HAP-1 (cell line): ENCODE measurements around the gene SCAMP4.

Experiments used
- DNase-seq, 2 experiments: peaks; one replicate each; pipeline ENCODE4 v3.0.0-alpha.2; 2016 to 2020; ENCODE audit warnings: low spot score in 2 of 2
- H3K27me3 ChIP-seq: fragments of 250-450 bp; sonication (Bioruptor Pico); 2 replicates; pipeline ENCODE4 v1.5.1; 2020; ENCODE audit warnings: low read depth, mild to moderate bottlenecking, moderate library complexity
- H3K36me3 ChIP-seq: fragments of 250-450 bp; sonication (Bioruptor Pico); replicated peaks from 2 replicates; pipeline ENCODE4 v1.5.1; 2020; ENCODE audit warnings: mild to moderate bottlenecking
- H3K4me1 ChIP-seq: fragments of 250-450 bp; sonication (Bioruptor Pico); 2 replicates; pipeline ENCODE4 v1.5.1; 2020; ENCODE audit warnings: mild to moderate bottlenecking
- H3K4me3 ChIP-seq: fragments of 250-450 bp; sonication (Bioruptor Pico); 2 replicates; pipeline ENCODE4 v1.5.1; 2020; ENCODE audit warnings: mild to moderate bottlenecking, moderate library complexity
- H3K9me3 ChIP-seq: fragments of 250-450 bp; sonication (Bioruptor Pico); 2 replicates; pipeline ENCODE4 v1.5.1; 2020; ENCODE audit warnings: mild to moderate bottlenecking, moderate library complexity
- in situ Hi-C: fragments of 300-500 bp; cut with MboI; formaldehyde crosslinking; loops from 3 replicates; pipeline ENCODE4 v1.14.3; 2020; ENCODE audit warnings: low sequenced_read_pairs, inconsistent platforms, mixed read lengths

The SCAMP4 gene

DNA sequence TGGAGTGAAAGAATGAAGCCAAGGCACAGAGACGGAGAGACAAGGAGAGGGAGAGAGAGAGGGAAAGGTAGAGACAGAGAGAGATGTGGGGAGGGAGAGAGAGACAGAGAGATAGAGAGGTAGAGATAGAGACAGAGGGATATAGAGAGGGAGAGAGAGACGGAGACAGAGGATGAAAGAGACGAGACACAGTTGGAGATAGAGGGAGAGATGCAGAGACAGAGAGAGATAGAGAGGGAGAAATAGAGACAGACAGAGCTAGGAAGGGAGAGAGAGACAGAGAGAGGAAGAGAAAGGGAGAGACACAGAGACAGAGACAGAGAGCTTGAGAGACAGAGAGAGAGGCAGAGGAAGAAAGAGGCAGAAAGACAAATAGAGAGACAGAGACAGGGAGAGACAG, 31.2 kb downstream of the SCAMP4 start:
- Histone ChIP-seq H3K27me3 (no peaks in the 10 kb centered on the region), H3K9me3 (0 out of 2 replicates have a peak, but pooled peaks cover under 1% of the 10 kb centered on the region), H3K4me1 (peaks cover 6% of the 10 kb centered on the region), H3K36me3 (no peaks in the 10 kb centered on the region), H3K4me3 (no peak overlapping the region)
- no peak for DNase-seq
- in situ Hi-C loops: no loop called here

DNA sequence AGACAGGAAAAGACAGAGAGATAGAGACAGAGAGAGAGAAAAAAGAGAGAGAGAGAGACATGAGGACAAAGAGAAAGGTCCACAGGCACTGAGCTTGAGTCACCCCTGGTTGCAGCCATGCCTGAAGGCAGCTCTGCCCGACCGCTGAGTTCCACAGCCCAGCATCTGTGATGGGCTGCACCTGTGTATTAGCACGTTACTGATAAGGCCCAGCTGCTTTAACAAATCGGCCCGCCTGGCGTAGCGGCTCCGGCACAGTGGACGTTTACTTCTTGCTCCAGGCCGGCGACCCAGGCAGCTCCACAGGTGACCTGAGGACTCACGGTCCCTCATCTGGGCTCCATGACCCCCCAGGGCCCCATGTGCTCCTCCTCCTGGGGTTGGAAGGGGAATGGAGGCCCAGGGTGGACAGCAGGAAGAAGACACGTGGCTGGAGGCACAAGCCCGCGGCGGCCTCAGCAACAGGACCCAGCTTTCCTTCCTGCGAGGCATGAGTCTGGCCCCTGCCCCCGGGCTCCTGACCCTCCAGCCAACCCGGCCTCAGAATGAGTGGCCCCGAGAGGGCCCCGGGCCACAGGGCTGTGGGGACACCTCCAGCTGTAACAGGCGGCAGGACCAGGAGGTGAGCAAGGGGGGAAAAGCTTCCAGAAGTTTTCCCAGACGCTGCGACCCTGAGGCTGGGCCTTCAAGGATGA, 31.9 kb downstream of the SCAMP4 start:
- Histone ChIP-seq H3K9me3 (no peaks in the 10 kb centered on the region), H3K36me3 (no peaks in the 10 kb centered on the region)
- in situ Hi-C loops: no loop called here

DNA sequence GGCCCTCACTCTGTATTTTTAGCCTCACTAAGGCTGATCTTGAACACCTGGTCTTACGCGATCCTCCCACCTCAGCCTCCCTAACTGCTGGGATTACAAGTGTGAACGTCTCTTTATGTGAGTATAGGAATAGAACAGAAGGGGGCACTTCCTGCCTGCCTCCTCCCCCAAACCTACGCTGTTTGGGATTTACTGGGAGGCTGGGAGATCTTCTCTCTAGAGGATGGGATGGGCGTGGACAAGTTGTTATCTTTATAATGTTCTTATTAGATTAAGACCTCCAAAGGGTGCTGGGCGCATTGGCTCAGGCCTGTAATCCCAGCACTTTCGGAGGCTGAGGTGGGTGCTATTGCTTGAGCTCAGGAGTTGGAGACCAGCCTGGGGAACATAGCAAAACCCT, 32.9 kb downstream of the SCAMP4 start:
- Histone ChIP-seq H3K9me3 (no peaks in the 10 kb centered on the region), H3K4me3 (no peak overlapping the region), H3K36me3 (no peaks in the 10 kb centered on the region), H3K4me1 (peaks cover 9% of the 10 kb centered on the region), H3K27me3 (no peaks in the 10 kb centered on the region)
- DNase-seq: no peak
- in situ Hi-C loops: no loop called here

More for the DNA sequence above, 31.9 kb downstream of the SCAMP4 start:
- no peaks in the 10 kb centered on the region for H3K27me3 ChIP-seq
- no peak overlapping the region for H3K4me3 ChIP-seq
- no peak for DNase-seq
- H3K4me1 ChIP-seq: peaks cover 6% of the 10 kb centered on the region

DNA sequence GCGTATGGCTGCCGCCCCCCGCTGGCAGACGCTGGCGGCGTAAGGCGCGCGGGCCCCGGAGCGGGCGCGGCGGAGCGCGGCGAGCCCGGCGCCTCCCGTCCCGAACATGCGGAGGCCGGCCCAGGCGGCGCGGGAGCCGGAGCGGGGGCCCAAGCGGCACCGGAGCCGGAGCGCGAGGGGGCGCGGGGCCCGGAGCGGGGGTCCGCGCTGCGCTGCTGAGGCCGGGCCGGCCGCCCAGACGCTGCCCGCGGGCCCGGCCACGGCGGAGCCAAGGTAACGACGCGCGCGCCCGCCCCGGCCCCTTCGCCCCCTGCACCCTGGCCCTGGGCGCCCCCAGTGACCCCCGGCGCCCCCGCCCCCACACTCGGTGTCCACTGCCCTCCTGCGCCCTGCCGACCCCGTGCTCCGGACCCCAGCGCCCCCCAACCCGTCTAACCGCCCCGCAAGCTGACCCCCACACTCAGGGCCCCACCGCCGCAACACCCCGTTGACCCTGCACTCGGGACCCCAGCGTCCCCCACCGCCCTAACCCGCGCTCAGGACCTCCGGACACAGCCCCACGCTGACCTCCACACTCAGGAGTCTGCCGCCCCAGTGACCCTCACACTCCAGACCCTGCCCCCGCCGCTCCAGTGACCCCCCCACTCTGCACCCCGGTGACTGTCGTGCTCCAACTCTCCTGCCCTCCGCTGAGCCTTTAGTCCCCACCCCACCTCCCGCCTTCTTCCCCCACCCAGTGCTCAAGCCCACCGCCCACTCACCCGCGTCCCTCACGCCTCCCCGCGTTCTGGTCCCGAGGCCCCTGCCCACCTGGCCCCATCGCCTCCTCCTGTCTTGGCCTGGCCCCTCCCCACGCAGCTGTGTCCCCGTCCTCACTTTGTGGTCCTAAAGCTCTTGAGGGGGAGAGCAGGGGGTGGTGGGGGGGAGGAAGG, 36.2 kb downstream of the SCAMP4 start, which contains the start of gene CSNK1G2:
Gene CSNK1G2 (plus strand): TSS at position 27 of the 932 bp plus-strand sequence. CDS start 28,601 bp downstream, outside the sequence.
- in situ Hi-C loops: no loop called here
- peaks cover 14% of the 10 kb centered on the region for H3K4me1 ChIP-seq
- H3K27me3 ChIP-seq: no peaks in the 10 kb centered on the region
- H3K36me3 ChIP-seq: no peaks in the 10 kb centered on the region
- H3K4me3 ChIP-seq: peak within 1 kb of the TSS; percentile 82
- peak in 1 of 2 experiments; percentile 24 for DNase-seq
- H3K9me3 ChIP-seq: no peaks in the 10 kb centered on the region

DNA sequence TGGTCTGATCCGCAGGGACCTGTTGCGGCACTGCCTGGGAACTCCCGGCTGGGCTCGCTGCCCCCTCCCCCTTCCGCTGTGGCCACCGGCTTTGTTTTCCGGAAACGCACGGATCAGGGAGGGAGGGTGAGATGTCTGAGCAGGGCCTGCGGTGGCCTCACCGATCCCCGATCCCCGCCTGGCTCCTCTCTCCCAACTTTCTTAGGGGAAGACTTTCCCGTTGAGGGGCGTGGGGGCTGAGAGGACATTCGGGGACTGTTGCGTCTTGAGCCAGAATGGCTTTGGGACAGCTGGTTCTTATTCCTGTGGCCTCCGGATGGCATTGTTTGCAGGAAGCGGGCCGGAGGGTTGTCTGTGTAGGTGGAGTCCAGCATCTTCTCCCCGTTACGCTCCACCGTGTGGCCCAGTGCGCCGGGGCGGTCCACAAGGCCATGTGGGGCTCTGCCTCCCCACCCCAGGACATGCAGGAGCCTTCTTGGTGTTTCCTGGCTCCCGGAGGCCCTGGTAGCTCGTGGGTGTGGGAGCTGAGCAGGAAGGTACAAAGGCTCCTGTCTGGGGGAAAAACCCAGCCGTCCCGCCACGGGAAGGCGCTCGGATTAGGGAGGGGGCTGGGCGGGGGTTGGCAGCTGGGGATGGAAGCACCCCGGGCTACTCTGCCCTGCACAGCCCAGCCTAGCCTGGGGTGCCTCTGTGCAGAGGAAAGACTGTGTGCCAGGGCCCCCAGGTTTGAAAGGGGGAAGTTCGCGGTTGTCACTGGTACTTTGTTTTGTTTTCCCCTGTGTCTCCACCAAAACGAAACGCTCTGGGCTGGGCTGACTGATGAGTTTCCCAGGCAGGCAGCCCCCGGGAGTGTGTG, 37.1 kb downstream of the SCAMP4 start:
- H3K4me1 ChIP-seq: peaks cover 14% of the 10 kb centered on the region
- H3K27me3 ChIP-seq: no peaks in the 10 kb centered on the region
- in situ Hi-C loops: no loop called here
- H3K4me3 ChIP-seq: peak overlapping the region; percentile 82
- DNase-seq: peak; percentile 76 to 90
- no peaks in the 10 kb centered on the region for H3K36me3 ChIP-seq
- H3K9me3 ChIP-seq: no peaks in the 10 kb centered on the region

DNA sequence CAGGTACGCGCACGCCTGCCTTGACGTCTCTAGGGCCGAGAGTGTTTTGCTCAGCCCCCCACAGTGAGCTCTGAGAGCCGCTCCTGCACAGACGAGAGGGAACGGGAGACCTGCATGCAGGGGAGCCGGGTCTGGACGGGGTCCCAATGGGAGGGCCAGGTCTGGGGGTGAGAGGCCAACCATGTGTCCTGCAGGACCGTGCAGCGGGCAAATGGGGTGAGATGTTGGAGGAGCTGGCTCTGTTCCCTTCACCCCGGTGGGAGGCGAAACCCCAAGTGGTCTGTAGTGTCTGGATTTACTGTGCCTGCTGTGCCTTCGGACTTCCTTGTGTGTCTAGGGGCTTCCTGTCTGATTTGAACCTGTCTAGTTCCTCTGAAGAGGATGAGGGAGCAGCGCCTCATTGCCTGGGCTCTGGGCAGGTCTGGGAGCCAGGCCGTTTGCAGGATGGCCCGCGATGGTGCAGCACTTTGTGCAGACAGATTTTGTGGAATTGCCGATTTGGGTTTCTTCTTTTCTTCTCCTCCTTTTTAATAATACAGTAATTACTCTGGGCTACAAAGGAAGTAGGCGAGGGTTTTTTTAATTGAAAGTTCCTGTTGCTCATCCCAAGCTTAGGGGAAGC, 37.8 kb downstream of the SCAMP4 start:
- Histone ChIP-seq H3K36me3 (no peaks in the 10 kb centered on the region), H3K4me3 (peak overlapping the region; percentile 82), H3K27me3 (no peaks in the 10 kb centered on the region), H3K4me1 (peaks cover 14% of the 10 kb centered on the region), H3K9me3 (no peaks in the 10 kb centered on the region)
- in situ Hi-C loops: no loop called here
- DNase-seq: peak in 1 of 2 experiments; percentile 30

DNA sequence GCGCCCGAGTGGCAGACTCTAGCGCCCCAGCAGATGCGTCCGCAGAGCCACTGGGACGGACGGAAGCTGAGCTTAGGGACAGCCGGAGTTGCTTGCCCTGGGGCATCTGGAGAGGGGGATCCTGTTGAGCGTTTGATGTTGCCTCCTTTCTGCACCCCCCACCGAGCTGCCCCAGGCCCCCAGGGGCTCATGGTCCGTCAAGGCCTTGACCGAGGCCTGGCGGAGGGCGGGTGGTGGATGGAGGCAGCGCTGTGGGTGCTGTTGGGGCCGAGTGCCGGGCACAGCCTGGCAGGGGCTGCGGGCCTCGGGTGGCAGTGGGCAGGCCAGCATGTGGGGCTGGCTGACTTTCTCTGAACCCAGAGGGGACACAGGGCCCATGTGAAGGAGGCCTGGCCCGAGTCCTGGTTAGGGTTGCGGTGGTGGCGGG, 38.5 kb downstream of the SCAMP4 start:
- Histone ChIP-seq H3K4me3 (peak overlapping the region; percentile 82; the same call in 1 of the 2 replicates), H3K4me1 (peaks cover 14% of the 10 kb centered on the region), H3K27me3 (no peaks in the 10 kb centered on the region), H3K36me3 (no peaks in the 10 kb centered on the region), H3K9me3 (no peaks in the 10 kb centered on the region)
- in situ Hi-C loops: no loop called here
- DNase-seq: no peak

DNA sequence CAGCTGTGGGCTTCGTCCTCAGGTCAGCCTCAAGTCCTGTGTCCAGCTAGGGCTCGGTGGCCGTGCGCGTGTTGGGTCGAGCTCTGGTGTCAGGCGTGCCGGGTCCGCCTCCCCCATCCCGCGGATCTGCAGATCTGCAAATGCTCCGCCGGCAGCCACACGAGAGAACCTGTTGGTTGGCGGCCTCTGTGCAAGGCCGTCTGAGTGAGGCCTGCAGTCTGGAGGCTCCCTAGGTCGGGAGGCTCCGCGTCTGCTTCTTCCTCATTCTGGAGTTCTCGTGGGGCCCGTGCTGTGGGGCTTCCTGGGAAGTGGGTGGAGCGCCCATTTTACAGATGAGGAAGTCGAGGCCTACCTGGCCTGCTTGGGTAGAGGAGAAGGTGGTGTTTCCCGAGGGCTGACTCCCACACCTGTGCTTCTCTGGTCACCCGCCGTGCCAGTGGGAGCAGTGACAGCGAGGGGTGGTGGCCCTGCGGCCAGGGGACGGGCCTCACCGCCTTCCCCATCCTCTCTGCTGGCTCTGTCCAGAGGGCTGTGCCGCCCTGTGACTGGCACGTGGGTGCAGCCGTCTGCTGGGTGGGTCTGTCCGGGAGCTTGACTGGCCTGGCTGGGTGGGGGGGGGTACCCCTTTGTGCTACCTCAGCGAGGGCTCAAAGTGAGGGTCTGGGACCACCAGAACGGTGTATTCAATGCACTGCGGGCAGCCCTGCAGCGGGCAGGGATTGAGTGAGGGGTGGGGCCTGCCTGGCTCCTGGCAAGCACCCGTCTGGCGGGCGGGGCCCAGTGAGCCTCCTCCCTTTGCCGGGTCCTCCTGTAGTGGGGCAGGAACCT, 39.1 kb downstream of the SCAMP4 start:
- Histone ChIP-seq H3K36me3 (peaks cover under 1% of the 10 kb centered on the region; the same call in 1 of the 2 replicates), H3K4me3 (no peak overlapping the region), H3K27me3 (no peaks in the 10 kb centered on the region), H3K4me1 (peaks cover 14% of the 10 kb centered on the region), H3K9me3 (no peaks in the 10 kb centered on the region)
- in situ Hi-C loops: no loop called here
- DNase-seq: no peak

DNA sequence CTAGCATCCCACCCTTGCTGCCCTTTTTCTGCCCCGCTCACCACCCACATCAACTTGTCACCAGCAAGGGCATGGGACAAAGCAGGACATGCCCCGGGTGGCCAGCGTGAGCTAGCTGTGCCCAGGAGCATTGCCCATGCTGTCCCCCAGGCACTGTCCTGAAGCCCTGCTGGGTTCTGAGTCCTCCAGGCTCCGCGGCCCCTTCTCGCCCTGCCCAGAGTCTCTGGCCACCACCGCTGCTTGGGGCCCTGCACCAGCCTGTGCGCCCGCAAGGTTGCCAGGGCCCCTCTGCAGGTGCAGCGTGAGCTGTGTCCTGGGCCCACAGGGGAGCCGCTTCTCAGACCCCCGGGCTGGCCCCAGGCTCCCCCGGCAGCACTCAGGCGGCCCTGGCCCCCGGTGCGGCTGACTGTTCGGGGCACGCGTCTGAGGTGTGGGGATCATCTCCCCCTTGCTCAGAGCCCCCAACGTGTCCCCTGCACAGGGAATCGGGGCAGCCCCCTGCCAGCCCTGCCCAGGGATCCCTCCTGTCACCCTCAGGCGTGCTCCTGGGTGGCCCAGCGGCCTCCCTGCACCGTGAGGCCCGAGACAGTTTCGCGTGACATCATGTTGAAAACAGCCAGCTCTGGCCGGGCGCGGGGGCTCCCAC, 39.8 kb downstream of the SCAMP4 start:
- Histone ChIP-seq H3K4me1 (peaks cover 8% of the 10 kb centered on the region), H3K36me3 (peaks cover 6% of the 10 kb centered on the region; the same call in 1 of the 2 replicates), H3K27me3 (no peaks in the 10 kb centered on the region), H3K9me3 (no peaks in the 10 kb centered on the region), H3K4me3 (no peak overlapping the region)
- no peak for DNase-seq
- in situ Hi-C loops: no loop called here

DNA sequence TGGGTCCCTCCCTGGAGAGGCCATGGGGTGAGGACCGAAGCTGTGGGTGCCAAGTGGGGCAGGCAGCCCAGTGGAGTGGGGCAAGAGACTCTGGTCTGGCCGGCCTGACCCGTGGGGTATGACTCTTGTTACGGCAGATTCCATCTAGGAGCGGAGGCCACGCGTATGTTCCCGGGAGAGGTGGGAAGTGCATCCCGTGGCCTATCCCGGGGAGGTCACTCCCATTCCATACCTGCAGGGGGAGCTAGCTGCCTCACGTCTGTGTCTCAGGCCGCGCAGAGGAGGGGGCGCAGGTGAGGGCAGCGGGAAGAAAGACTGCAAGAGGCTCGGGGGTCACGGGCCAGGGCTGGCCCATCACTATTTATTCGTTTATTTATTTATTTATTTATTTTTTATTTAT, 40.7 kb downstream of the SCAMP4 start:
- in situ Hi-C loops: no loop called here
- peak in 1 of 2 experiments; percentile 79 for DNase-seq
- no peaks in the 10 kb centered on the region for H3K9me3 ChIP-seq
- no peaks in the 10 kb centered on the region for H3K27me3 ChIP-seq
- peaks cover 8% of the 10 kb centered on the region for H3K4me1 ChIP-seq
- H3K36me3 ChIP-seq: peaks cover 6% of the 10 kb centered on the region; the same call in 1 of the 2 replicates
- H3K4me3 ChIP-seq: no peak overlapping the region

DNA sequence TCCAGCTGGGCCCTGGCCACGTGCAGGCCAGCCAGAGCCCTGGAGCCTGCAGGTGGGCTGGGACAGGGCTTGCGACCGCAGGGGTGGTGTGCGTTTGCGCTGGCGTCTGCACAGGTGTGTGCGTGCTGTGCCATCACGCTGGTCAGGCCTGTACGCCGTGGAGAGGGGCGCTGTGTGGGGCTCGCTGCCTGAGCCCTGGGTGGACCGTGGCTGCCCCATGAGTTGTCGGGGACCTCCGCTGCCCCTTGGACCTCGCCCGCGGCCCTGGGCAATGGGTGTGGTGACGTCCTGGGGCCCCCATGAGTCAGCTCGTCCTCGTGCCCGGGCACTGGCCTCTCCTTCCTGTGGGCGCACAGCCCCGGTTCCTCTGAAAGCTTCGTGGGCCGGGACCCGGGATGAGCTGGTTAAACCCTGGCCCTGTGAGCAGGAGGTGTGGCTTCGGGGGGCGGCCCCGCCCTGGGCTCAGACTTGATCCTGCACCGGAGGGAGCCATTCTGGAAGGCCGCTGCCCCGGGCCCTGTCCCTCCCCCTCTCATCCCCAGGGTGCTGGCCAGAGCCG, 42.5 kb downstream of the SCAMP4 start:
- peaks cover 8% of the 10 kb centered on the region for H3K4me1 ChIP-seq
- H3K27me3 ChIP-seq: no peaks in the 10 kb centered on the region
- in situ Hi-C loops: no loop called here
- no peak for DNase-seq
- no peaks in the 10 kb centered on the region for H3K9me3 ChIP-seq
- H3K4me3 ChIP-seq: no peak overlapping the region
- H3K36me3 ChIP-seq: peaks cover 6% of the 10 kb centered on the region
